Testis (tissue), 3 donors: ENCODE measurements around the gene TNS3. TPM values are rescaled to one million over a fixed set of nuclear protein-coding genes. Genes with fewer than 3 reads are reported as not detected.

Experiments
- DNase-seq: peaks from one replicate; pipeline ENCODE4 v3.0.0-alpha.2; 2019
- H3K27ac ChIP-seq, 2 donors: fragments of 200-600 bp; sonication (generic); one replicate each; pipeline ENCODE4 v1.5.1; 2019
- H3K27me3 ChIP-seq: fragments of 200-600 bp; sonication (generic); one replicate; pipeline ENCODE4 v1.5.1; 2019
- H3K36me3 ChIP-seq: fragments of 200-600 bp; sonication (generic); one replicate; pipeline ENCODE4 v1.5.1; 2017; ENCODE audit warnings: low read depth; ENCODE audit errors: missing control alignments
- H3K4me1 ChIP-seq: fragments of 200-600 bp; sonication (generic); one replicate; pipeline ENCODE4 v1.5.1; 2019
- H3K4me3 ChIP-seq, 2 donors: fragments of 200-600 bp; sonication (generic); one replicate each; pipeline ENCODE4 v1.5.1; 2017 to 2019
- H3K9me3 ChIP-seq: fragments of 200-600 bp; sonication (generic); one replicate; pipeline ENCODE4 v1.5.1; 2017
- CTCF ChIP-seq, 3 experiments: fragments of 450-650 bp in 2 of 3; fragments of 200-600 bp in 1 of 3; sonication (generic) in 1 of 3; IDR thresholded peaks; one replicate each; pipeline ENCODE4 v1.5.1; 2016 to 2019; ENCODE audit warnings: antibody characterized with exemption in 3 of 3, mild to moderate bottlenecking in 2 of 3, moderate library complexity in 1 of 3
- POLR2A ChIP-seq: fragments of 450-650 bp; IDR thresholded peaks from one replicate; pipeline ENCODE4 v1.6.1; 2017; ENCODE audit warnings: antibody characterized with exemption, mild to moderate bottlenecking, moderate library complexity
- WGBS, 2 donors: methylation state at CpG; one replicate each; pipeline ENCODE4 v1.1.5; 2018; 5-methylcytosine and 5-hydroxymethylcytosine counted together
- intact Hi-C: fragments of 100-400 bp; cut with DNase I; formaldehyde crosslinking; loops from one replicate; pipeline ENCODE4 v1.15.1; 2023; ENCODE audit warnings: low total_unique reads
- polyA plus RNA-seq: library from polyadenylated mRNA; stranded (reverse); fragments of 350-450 nt; fragmentation: Illumina TruSeq; extraction: RNeasy Lipid Tissue Mini Kit (QIAGEN cat#74804); gene quantifications from one replicate; pipeline ENCODE4 v1.2.3, GENCODE V29; 2014; ENCODE audit warnings: low read depth, low replicate concordance; ENCODE audit not compliant: insufficient read depth
- total RNA-seq, 2 donors: library from RNA; depleted of rRNA; stranded (reverse); fragments of >200 nt; gene quantifications; one replicate each; pipeline ENCODE4 v1.2.3, GENCODE V29; 2016

Gene TNS3
- total and polyA plus RNA-seq, 3 donors from 2014 or later, result 28.5 to 93.5 (median 60.0) TPM

- no peak for DNase-seq
- H3K4me3 ChIP-seq, result no peak overlapping the region
- no peak overlapping the region for H3K27ac ChIP-seq
- intact Hi-C loops, result no loop called here
- peaks cover 21% of the 10 kb centered on the region for H3K4me1 ChIP-seq
- WGBS, 2 donors, result 45 to 64% methylated on average over 8 of the region's 8 CpGs
- TF ChIP-seq CTCF (IDR thresholded peaks at IDR 0.05) (no peak), POLR2A (no peak)
- H3K36me3 ChIP-seq, result no peaks in the 10 kb centered on the region
- no peaks in the 10 kb centered on the region for H3K9me3 ChIP-seq
- H3K27me3 ChIP-seq, result no peaks in the 10 kb centered on the region
These were observed 93.0 kb downstream of the TNS3 start for GRCh38 chr7:47488969-47489342.

GRCh38 chr7:47488201-47488968 lies 93.5 kb downstream of the TNS3 start:
- Histone ChIP-seq H3K36me3 (no peaks in the 10 kb centered on the region), H3K9me3 (no peaks in the 10 kb centered on the region), H3K27ac (no peak overlapping the region), H3K4me3 (no peak overlapping the region), H3K27me3 (no peaks in the 10 kb centered on the region), H3K4me1 (peaks cover 22% of the 10 kb centered on the region)
- 78 to 91% methylated on average over 12 of the region's 12 CpGs for WGBS, 2 donors
- intact Hi-C loops, result no loop called here
- TF ChIP-seq POLR2A, result no peak
- TF ChIP-seq CTCF (IDR thresholded peaks at IDR 0.05), result no peak
- no peak for DNase-seq

GRCh38 chr7:47485640-47486435 lies 96.1 kb downstream of the TNS3 start:
- H3K27me3 ChIP-seq, result no peaks in the 10 kb centered on the region
- DNase-seq, result no peak
- WGBS, 2 donors, result 85 to 92% methylated on average over 8 to 9 of the region's 9 CpGs
- no peak overlapping the region for H3K4me3 ChIP-seq
- H3K4me1 ChIP-seq, result peaks cover 42% of the 10 kb centered on the region
- no peaks in the 10 kb centered on the region for H3K36me3 ChIP-seq
- no peaks in the 10 kb centered on the region for H3K9me3 ChIP-seq
- TF ChIP-seq CTCF (IDR thresholded peaks at IDR 0.05) (no peak), POLR2A (no peak)
- intact Hi-C loops, result no loop called here
- no peak overlapping the region for H3K27ac ChIP-seq

- H3K9me3 ChIP-seq, result no peaks in the 10 kb centered on the region
- H3K36me3 ChIP-seq, result no peaks in the 10 kb centered on the region
- no peak for DNase-seq
- 76 to 80% methylated on average over 4 to 17 of the region's 17 CpGs for WGBS, 2 donors
- H3K4me1 ChIP-seq, result peaks cover 49% of the 10 kb centered on the region
- H3K27ac ChIP-seq, result no peak overlapping the region
- no peaks in the 10 kb centered on the region for H3K27me3 ChIP-seq
- intact Hi-C loops, result no loop called here
- no peak overlapping the region for H3K4me3 ChIP-seq
- TF ChIP-seq POLR2A, result no peak
- TF ChIP-seq CTCF (IDR thresholded peaks at IDR 0.05), result no peak
These were observed 96.8 kb downstream of the TNS3 start for GRCh38 chr7:47484923-47485639.
